Adrenal gland (tissue), 5 donors: ENCODE data around the gene NCKAP5.

Experiments
- CTCF ChIP-seq, 6 experiments: fragments of 450-650 bp in 4 of 6; fragments of 200-600 bp in 2 of 6; sonication (generic) in 1 of 6; IDR thresholded peaks; 1 replicate in 5 of 6; 2 replicates in 1 of 6; pipeline versions ENCODE4 v1.5.1 to v1.8.0; 2016 to 2021; ENCODE audit warnings: antibody characterized with exemption in 6 of 6, mild to moderate bottlenecking in 2 of 6, moderate library complexity in 1 of 6
- POLR2A ChIP-seq, 2 donors: fragments of 450-650 bp; IDR thresholded peaks; one replicate each; pipeline ENCODE4 v1.6.1; 2017; ENCODE audit warnings: antibody characterized with exemption in 2 of 2, mild to moderate bottlenecking in 2 of 2, moderate library complexity in 1 of 2
- donor health status: DM: no; HTN: no; CAD: no.

DNA sequence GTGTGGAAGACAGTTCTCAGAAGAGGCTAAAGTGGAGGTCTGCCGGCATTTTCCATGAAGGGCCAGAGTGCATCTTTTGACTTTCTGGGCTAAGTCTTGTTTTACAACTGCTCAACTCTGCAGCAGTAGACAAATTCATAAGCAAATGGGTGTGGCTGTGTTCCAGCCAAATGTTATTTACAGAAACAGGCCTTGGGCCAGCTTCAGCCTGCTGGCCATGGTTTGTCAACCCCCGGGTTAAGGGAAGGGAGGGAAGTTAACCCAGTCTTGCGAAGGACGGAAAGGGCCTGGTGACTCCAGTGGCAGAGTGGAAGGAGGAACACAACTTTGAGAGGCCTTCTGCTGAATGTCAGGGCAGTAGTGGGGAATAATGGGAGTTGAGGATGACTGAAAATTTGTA lies 34.3 kb upstream of the NCKAP5 start:
- TF ChIP-seq CTCF (IDR thresholded peaks at IDR 0.05) (no peak), POLR2A (IDR thresholded peaks at IDR 0.05) (no peak)
